ENCODE measurements around the gene STAG3.
"Not testable (repeated sequence)": the region's sequence is repeated elsewhere in the genome, so short reads cannot be mapped to it uniquely, and the experiment has no call there.

Gene STAG3

DNA sequence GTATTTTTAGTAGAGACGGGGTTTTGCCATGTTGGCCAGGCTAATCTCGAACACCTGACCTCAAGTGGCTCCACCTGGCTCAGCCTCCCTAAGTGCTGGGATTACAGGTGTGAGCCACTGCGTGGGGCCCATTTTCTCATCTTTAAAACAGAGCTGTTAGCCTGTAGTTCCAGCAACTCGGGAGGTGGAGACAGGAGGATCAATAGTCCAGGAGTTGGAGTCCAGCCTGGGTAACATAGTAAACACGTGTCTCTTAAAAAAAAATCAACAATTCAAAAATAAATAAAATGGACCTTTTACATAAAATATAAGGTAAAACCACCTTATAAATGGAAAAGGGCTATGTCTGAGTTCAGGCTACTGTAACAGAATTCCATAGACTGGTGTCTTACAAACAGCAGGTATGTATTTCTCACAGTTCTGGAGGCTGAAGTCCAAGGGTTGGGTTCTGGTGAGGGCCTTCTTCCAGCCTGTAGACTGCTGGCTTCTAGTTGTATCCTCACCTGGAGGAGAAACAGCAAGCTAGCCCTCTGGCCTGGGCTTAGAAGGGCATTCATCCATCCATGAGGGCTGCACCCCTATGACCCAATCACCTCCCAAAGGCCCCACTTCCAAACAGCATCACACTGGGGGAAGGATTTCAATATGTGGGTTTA is 35.0 kb downstream of the STAG3 start:
- DNase-seq, result no peak

DNA sequence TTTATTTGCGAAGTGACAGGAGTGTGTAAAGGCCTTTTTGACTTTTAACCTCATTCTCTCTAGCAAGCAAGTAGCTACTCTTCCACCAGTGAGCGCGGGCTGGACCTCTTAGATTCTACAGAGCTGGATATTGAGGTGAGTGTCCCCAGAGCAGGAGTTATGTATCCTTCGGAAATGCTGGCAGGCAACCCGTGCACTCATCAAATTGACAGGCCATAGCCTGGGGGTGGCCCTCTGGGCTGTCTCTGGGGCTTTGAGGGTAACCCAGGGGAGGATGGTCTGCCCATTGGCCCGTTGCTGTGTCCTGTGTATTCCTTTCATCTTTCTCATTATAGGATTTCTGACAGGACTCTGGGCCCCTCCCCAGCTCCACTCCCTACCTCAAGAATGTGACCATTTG is 36.0 kb downstream of the STAG3 start:
- DNase-seq, result no peak

DNA sequence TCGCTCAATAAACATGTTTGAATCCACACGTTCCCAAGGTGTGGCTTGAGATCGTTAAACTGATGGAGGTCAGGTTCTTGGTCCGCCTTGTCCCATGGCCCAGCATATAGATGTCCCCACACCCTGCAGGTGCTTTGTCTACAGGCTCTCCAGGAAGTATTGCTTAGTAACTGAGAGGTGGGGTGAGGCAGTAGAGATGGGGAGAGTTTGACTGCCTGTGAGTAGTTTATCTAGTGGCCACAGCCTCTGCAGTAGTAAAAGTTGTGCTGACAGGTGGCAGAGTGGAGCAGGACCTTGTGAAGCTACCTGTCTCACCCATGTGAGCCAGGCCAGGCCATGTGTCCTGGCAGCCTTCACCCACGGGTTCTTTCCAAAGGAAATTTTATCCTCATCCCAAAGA is 36.6 kb downstream of the STAG3 start:
- DNase-seq, result not testable (repeated sequence)

GRCh38 chr7:100215895-100216294 is 38.2 kb downstream of the STAG3 start:
- no peak for DNase-seq

DNA sequence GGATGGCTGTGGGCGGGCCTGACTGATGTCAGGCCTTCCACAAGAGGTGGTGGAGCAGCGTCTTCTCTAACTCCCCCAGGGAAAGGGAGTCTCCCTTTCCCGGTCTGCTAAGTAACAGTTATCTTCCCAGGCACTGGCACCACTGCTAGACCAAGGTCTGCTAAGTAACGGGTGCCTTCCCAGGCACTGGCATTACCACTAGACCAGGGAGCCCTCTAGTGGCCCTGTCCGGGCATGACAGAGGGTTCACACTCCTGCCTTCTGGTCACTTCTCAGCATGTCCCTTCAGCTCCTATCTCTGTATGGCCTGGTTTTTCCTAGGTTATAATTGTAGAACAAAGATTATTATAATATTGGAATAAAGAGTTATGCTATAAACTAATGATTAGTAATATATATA is 40.2 kb downstream of the STAG3 start:
- peak; percentile 90 to 91 for DNase-seq

DNA sequence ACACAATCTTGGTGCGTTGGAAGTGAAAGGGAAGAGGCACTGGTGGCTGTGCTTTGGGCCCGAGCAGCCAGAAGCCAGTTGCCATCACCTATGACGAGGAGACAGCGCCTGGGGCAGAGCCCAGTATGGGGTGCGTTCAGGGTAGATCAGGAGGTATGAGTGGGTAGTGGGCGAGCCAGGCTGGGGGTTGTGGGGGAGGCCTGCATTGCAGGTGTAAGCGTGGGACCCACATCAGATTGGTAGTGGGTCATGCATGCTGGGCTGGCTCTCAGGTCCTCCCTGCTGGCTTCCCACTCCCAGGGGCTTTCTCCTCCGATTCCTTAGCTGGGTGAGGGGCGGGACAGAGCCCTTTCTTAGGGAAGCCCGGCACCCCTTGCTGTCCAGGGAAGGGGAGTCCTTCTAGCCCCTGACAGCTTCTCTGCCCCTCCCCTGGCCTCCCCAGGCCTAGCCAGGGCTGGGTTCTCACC is 41.6 kb downstream of the STAG3 start:
- DNase-seq, result peak; percentile 53 to 57

GRCh38 chr7:100219801-100220585 is 42.3 kb downstream of the STAG3 start, which contains the start of gene PVRIG:
Gene PVRIG, plus strand, starts transcription at chr7:100219949. Its CDS starts 22 bp downstream, at chr7:100219971.
- DNase-seq, result peak; percentile 62 to 64

DNA sequence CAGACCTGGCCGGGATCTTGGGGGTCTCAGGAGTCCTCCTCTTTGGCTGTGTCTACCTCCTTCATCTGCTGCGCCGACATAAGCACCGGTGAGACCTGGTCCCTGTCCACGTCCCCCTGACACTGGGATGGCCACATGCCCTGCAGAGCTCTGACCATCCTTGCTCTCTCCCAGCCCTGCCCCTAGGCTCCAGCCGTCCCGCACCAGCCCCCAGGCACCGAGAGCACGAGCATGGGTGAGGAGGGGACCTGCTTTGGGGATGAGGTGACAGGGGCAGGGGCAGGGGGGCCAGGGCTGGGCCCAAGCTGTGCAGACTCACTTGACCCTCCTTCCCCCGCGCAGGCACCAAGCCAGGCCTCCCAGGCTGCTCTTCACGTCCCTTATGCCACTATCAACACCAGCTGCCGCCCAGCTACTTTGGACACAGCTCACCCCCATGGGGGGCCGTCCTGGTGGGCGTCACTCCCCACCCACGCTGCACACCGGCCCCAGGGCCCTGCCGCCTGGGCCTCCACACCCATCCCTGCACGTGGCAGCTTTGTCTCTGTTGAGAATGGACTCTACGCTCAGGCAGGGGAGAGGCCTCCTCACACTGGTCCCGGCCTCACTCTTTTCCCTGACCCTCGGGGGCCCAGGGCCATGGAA is 43.0 kb downstream of the STAG3 start:
- DNase-seq, result peak; percentile 50 to 52

GRCh38 chr7:100221231-100221718 is 43.6 kb downstream of the STAG3 start:
- peak; percentile 77 to 78 for DNase-seq

DNA sequence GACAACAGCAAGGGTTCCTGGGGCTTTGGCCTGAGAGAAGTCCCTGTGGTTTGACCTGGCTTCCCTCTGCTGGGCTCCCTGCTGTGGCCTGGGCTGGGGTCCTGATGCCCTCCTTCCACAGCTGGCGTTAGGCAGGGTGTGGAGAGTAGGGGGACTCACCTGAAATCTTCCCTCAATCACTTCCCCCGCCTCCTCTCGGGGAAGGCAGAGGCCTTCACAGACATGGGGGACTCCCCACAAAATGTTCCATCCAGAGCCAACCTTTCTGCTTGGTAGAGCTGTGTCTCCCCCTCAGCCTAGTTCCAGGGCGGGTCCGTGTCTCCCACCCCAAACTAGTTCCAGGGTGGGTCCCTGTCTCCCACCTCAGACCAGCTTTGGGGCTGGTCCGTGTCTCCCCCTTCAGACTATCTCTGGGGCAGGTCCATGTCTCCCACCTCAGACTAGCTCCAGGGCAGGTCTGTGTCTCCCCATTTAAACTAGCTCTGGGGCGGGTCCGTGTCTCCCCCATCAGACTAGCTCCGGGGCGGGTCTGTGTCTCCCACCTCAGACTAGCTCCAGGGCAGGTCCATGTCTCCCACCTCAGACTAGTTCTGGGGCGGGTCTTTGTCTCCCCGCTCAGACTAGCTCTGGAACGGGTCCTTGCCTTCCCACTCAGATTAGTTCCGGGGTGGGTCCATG is 44.2 kb downstream of the STAG3 start:
- DNase-seq, result no peak

GRCh38 chr7:100222445-100223132 is 44.9 kb downstream of the STAG3 start:
- DNase-seq, result no peak

DNA sequence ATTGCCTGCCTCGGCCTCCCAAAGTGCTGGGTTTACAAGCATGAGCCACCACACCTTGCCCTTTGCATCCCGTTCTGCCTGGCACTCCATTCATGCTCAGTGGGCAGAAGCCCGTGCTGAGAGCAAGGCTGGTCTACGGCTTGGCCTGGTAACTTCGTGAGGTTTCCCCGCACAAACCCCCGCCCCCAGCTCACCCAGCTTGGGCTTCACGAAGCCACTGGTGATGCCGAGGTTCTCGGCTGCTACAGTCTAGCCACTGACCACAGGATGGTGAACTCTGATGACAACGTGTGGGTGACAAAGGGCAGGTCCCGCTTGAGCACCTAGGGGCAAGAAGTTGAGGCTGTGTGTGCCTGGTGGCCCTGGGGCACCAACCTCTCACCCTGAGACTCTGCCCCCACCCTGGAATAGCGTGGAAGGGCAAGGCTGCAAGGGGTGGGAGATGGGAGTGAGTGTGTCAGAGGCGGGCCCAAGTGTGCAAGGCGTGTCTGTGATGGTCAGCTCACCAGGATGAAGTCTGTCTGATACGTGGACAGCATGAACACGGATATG is 45.7 kb downstream of the STAG3 start:
- not testable (repeated sequence) for DNase-seq

- not testable (repeated sequence) for DNase-seq
These were observed 47.2 kb downstream of the STAG3 start for GRCh38 chr7:100224891-100225290.

DNA sequence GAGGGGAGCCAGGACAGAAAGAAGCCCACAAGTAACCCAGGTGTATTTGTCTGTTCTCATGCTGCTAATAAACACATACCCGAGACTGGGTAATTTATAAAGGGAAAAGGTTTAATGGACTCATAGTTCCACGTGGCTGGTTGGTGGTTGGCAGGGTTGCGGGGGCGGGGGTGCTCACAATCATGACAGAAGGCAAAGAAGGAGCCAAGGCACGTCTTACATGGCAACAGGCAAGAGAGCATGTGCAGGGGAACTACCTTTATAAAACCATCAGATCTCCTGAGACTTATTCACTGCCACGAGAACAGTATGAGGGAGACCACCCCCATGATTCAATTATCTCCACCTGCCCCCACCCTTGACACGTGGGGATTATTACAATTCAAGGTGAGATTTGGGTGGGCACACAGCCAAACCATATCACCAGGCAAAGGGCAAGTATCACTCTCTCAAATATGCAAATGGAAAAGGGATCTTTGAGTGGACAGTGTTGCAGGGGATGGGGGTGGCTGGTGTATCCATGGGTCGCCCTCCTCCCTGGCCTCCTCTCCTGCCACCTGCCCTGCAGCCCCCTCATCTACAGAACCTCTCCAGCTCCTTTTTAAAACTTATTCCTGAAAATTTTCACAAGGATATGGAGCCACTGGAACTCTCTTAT is 57.1 kb downstream of the STAG3 start:
- peak; percentile 53 to 57 for DNase-seq

- not testable (repeated sequence) for DNase-seq
These were observed 62.3 kb downstream of the STAG3 start for GRCh38 chr7:100239975-100240374.

DNA sequence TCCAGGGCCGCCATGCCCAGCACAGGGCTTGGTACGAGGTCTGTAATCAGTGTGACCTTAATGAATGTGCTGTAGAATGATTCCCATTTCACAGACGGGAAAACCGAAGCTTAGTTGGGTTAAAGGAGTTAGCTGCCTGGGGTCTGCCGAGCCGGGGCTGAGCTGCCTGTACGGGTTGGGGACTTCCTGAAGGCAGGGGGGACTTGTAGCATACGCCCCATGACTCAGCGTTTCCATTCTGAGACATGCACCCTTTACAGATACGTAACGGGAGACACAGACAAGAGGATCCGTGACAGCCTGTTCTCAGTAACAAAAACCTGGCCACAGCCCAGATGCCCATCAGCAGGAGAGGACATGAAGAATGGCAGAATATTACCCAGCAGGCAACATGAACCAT is 65.7 kb downstream of the STAG3 start:
- DNase-seq, result peak; percentile 73

DNA sequence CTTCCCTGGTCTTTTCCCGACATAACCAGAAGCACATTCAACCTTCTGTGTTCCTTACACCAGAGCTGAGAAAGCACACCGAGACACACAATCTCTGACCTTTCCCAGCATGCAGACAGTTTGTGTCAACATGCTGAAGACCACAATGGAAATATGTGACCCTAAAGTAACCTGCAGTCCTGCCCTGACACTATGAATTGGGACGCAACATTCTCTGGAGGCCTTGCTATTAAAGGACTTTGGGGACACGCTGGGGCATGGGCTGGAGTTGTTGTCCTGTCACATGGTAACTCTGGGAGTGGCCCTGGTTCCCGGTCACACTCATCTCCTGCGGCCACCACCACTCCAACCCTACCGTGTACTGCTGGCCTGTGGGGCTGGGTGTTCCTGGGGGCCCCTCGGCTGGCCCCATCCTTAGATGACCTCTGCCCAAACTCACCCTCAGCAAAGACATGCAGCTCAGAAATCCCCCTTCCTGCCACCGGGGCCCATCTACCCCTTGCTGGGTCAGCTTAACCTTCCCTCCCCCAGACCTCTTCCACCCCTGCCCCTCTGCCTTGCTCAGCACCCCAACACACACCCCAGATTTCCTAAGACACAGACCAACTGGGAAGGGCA is 67.4 kb downstream of the STAG3 start:
- DNase-seq, result not testable (repeated sequence)

- DNase-seq, result not testable (repeated sequence)
These were observed 68.6 kb downstream of the STAG3 start for GRCh38 chr7:100246121-100246864.

DNA sequence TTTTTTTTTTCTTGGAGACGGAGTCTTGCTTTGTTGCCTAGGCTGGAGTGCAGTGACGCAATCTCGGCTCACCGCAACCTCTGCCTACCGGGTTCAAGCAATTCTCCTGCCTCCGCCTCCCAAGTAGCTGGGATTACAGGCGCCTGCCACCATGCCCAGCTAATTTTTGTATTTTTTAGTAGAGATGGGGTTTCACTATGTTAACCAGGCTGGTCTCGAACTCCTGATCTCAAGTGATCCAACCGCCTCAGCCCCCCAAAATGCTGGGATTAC is 69.1 kb downstream of the STAG3 start:
- DNase-seq, result not testable (repeated sequence)

- DNase-seq, result no peak
These were observed 69.5 kb downstream of the STAG3 start for GRCh38 chr7:100247152-100247757.
